Renal pelvis (tissue), 12 donors: Measurements from ENCODE around the gene RBP5. TPM values are rescaled to one million over a fixed set of nuclear protein-coding genes. Genes with fewer than 3 reads are reported as not detected.

ENCODE experiments used
- DNase-seq: peaks from one replicate; pipeline ENCODE4 v3.0.0-alpha.2; 2013
- long read RNA-seq, 16 experiments: transcript quantifications; one replicate each; lab custom pipeline, GENCODE V29; 2026
- polyA plus RNA-seq, 3 donors: library from polyadenylated mRNA; unstranded; fragments of 120-200 nt; gene quantifications; one replicate each; pipeline ENCODE4 v1.2.1, GENCODE V29; 2013; ENCODE audit not compliant: insufficient read length in 3 of 3

RBP5 gene
- 10 to 100 TPM; 52.3 to 62.9 (median 53.2) TPM for polyA plus RNA-seq
- long read RNA-seq, donor 1, transcript RBP5-201 (4 exons, 1,012 nt), result major isoform, 12 of 186 reads
- long read RNA-seq, donor 1, partial matches to known transcripts, result 173 of 186 reads
- long read RNA-seq, donor 1, other reads (novel, unspliced or antisense), result 0 of 186 reads
- long read RNA-seq, donor 2, transcript RBP5-201 (4 exons, 1,012 nt), result major isoform, 14 of 17 reads
- long read RNA-seq, donor 2, partial matches to known transcripts, result 0 of 17 reads
- long read RNA-seq, donor 2, other reads (novel, unspliced or antisense), result 0 of 17 reads
- long read RNA-seq, donor 3, transcript RBP5-201 (4 exons, 1,012 nt), result major isoform, 9 of 12 reads
- long read RNA-seq, donor 3, partial matches to known transcripts, result 0 of 12 reads
- long read RNA-seq, donor 3, other reads (novel, unspliced or antisense), result 0 of 12 reads
- long read RNA-seq, donor 4, transcript RBP5-201 (4 exons, 1,012 nt), result major isoform, 23 of 26 reads
- long read RNA-seq, donor 4, partial matches to known transcripts, result 0 of 26 reads
- long read RNA-seq, donor 4, other reads (novel, unspliced or antisense), result 0 of 26 reads
- long read RNA-seq, donor 5, partial matches to known transcripts, result 0 of 3 reads
- long read RNA-seq, donor 5, other reads (novel, unspliced or antisense), result 0 of 3 reads
- long read RNA-seq, donor 6, transcript RBP5-201 (4 exons, 1,012 nt), result major isoform, 11 of 14 reads
- long read RNA-seq, donor 6, partial matches to known transcripts, result 0 of 14 reads
- long read RNA-seq, donor 6, other reads (novel, unspliced or antisense), result 0 of 14 reads
- long read RNA-seq, donor 7, transcript RBP5-201 (4 exons, 1,012 nt), result major isoform, 11 of 14 reads
- long read RNA-seq, donor 7, partial matches to known transcripts, result 0 of 14 reads
- long read RNA-seq, donor 7, other reads (novel, unspliced or antisense), result 0 of 14 reads
- long read RNA-seq, donor 8, partial matches to known transcripts, result 0 of 3 reads
- long read RNA-seq, donor 8, other reads (novel, unspliced or antisense), result 0 of 3 reads
- long read RNA-seq, donor 9, transcript RBP5-201 (4 exons, 1,012 nt), result major isoform, 21 of 32 reads
- long read RNA-seq, donor 9, partial matches to known transcripts, result 8 of 32 reads
- long read RNA-seq, donor 9, other reads (novel, unspliced or antisense), result 0 of 32 reads
- long read RNA-seq, donor 10, transcript RBP5-201 (4 exons, 1,012 nt), result major isoform, 6 of 112 reads
- long read RNA-seq, donor 10, partial matches to known transcripts, result 103 of 112 reads
- long read RNA-seq, donor 10, other reads (novel, unspliced or antisense), result 0 of 112 reads
- long read RNA-seq, donor 11, transcript RBP5-201 (4 exons, 1,012 nt), result major isoform, 5 of 6 reads
- long read RNA-seq, donor 11, partial matches to known transcripts, result 0 of 6 reads
- long read RNA-seq, donor 11, other reads (novel, unspliced or antisense), result 0 of 6 reads
- long read RNA-seq, donor 12, transcript RBP5-201 (4 exons, 1,012 nt), result major isoform, 16 of 18 reads
- long read RNA-seq, donor 12, partial matches to known transcripts, result 0 of 18 reads
- long read RNA-seq, donor 12, other reads (novel, unspliced or antisense), result 0 of 18 reads
- long read RNA-seq, donor 13, transcript RBP5-201 (4 exons, 1,012 nt), result major isoform, 5 of 8 reads
- long read RNA-seq, donor 13, partial matches to known transcripts, result 0 of 8 reads
- long read RNA-seq, donor 13, other reads (novel, unspliced or antisense), result 0 of 8 reads
- long read RNA-seq, donor 14, result 0 reads
- long read RNA-seq, donor 15, transcript RBP5-201 (4 exons, 1,012 nt), result major isoform, 13 of 16 reads
- long read RNA-seq, donor 15, partial matches to known transcripts, result 0 of 16 reads
- long read RNA-seq, donor 15, other reads (novel, unspliced or antisense), result 0 of 16 reads
- long read RNA-seq, donor 16, transcript RBP5-201 (4 exons, 1,012 nt), result major isoform, 12 of 138 reads
- long read RNA-seq, donor 16, partial matches to known transcripts, result 124 of 138 reads
- long read RNA-seq, donor 16, other reads (novel, unspliced or antisense), result 0 of 138 reads

DNA sequence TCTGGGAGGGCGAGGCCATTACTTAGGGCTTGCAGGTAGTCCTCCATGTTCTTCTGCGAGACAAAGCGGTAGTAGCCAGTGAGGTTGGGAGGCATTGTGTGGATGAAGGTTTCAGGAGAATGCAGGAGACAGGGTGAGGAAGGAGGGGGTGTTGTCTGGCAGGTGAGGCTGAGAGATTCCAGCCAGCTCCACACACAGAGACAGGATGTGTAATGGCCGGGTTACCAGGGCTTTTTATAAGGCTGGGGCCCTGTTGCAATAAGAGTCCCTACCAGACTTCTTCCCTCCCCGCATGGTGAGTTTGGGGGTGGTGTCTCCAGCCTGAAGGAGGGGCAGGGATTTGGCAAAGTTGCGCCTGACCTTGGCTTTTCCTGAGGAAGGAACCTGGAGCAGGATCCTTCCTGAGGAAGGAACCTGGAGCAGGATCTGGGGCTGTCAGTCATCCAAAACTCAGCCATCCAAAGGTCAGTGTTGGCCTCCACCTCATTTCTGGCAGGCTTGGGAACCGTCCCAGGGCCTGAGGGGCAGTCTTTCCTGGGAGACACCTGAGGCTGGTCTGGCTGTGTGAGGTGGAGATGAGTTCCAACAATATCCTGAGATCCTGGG is at the start of gene RBP5:
Gene RBP5 (minus strand): TSS at position 209 of the 606 bp plus-strand sequence. CDS start 114 bp downstream, at position 95.
- DNase-seq, result no peak

GRCh38 chr12:7178481-7178880 is 49.8 kb upstream of the RBP5 start:
- DNase-seq, result no peak

- DNase-seq, result no peak
These were observed 47.9 kb upstream of the RBP5 start for GRCh38 chr12:7176595-7176994.

GRCh38 chr12:7175493-7175892 is 46.8 kb upstream of the RBP5 start:
- no peak for DNase-seq

DNA sequence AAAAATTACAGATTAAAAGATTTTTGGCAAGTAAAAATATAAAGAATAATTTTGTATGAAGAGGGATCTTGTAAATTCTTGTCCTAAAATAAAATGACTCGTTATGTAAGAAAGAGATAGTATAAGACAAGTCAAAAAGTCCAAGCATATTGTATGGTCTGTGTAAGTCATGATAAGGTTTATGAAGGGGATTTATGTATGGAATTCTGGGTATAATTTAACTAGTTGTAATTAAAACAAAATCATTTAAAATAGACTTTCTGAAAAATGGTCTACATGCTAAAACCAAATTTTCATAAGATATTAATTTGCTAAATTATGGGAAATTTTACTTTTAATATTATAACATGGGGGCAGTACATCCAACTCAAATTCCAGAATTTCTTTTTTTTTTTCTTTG is 43.2 kb upstream of the RBP5 start:
- no peak for DNase-seq

- DNase-seq, result no peak
These were observed 41.3 kb upstream of the RBP5 start for GRCh38 chr12:7169951-7170350.

- peak; percentile 49 for DNase-seq
These were observed 34.0 kb upstream of the RBP5 start for GRCh38 chr12:7162691-7163114.

- DNase-seq, result no peak
These were observed 33.1 kb upstream of the RBP5 start for GRCh38 chr12:7161811-7162210.

GRCh38 chr12:7161327-7161726 is 32.6 kb upstream of the RBP5 start:
- DNase-seq, result no peak

GRCh38 chr12:7160183-7160582 is 31.5 kb upstream of the RBP5 start:
- DNase-seq, result no peak

GRCh38 chr12:7158781-7159609 is 30.3 kb upstream of the RBP5 start:
- no peak for DNase-seq

- DNase-seq, result no peak
These were observed 28.7 kb upstream of the RBP5 start for GRCh38 chr12:7157391-7157790.

- DNase-seq, result no peak
These were observed 27.8 kb upstream of the RBP5 start for GRCh38 chr12:7156259-7157197.

DNA sequence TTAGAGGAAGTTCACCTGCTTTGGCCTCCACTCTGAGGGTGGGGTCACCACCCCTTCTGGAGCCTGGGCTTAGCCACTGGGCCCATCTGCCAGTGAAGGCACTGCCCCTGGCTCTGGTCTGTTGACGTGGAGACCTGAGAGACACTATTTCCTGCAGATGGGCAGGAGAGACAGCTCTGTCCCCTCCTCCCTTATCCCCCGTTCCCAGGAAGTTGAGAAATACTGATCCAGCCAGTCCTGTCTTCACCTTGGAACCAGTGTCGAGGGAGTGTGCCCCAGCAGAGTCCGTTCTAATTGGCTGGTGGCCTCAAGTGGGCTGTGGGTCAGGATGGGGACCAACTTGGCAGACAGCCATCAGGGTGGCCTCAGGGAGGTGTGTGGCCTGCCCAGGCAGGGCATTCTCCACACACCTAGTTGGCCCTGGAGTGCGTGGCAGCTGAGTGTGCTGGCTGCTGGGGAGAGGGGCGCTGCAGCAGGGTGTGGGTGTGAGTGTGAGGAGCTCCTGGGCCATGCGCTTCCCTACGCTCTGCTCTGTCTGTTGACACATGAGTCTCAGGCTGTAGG is 26.9 kb upstream of the RBP5 start:
- no peak for DNase-seq

DNA sequence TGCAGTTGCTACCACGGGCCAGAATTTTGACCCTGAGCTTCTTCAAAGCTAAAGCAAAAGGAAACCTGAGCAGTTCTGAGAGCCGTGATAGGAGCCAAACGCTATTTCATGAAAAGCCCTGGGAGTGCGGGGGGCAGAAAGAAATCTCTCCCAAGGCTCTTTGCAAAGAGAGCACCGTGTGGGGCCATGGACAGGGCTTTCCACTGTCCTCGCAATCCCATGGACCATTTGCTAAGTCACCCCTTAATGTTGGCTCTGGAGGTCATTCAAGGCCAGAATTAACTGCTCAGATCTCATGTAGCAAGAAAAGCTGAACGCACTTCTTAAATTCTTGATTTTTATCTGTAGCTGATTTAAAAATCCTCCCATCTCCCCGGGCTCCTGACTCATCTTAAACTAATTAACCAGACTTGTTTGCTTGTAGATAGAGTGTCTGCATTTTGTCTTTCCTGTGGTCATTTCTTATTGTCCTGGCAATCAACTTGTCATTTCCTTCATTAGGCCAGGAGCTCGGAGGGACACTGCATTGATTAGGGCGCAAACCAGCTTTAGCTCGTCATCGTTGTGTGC is 26.3 kb upstream of the RBP5 start:
- DNase-seq, result no peak

- DNase-seq, result no peak
These were observed 25.4 kb upstream of the RBP5 start for GRCh38 chr12:7154042-7154441.

DNA sequence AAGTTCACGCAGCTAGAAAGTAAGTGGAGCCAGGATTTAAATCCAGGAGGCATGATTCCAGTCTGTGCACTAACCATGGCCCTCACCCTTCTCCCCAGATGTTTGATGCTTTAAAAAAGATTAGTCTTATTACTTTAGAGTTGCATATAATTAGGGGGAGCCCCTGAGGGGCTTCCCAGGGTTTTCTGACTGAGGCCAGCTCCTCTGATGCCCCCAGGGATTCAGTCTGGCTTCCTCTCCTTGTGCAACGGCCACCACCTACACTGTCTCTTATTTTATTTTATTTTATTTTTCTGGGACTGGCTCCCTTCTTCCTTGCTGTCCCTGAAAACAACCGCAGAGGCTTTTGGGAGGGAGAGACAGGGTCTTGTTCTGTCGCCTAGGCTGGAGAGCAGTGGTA is 24.1 kb upstream of the RBP5 start:
- no peak for DNase-seq
